HUES6 (cell line): Measurements from ENCODE around the gene CPNE2.

Experiments
- H3K27ac ChIP-seq: 2 replicates; pipeline ENCODE4 v1.7.0; 2013; ENCODE audit warnings: low read depth, mild to moderate bottlenecking, low read length, inconsistent platforms
- H3K27me3 ChIP-seq: 2 replicates; pipeline ENCODE4 v1.6.1; 2013; ENCODE audit warnings: low read length; ENCODE audit not compliant: control insufficient read depth, insufficient read depth
- H3K36me3 ChIP-seq: 2 replicates; pipeline ENCODE4 v1.6.1; 2013; ENCODE audit warnings: low read length; ENCODE audit not compliant: control insufficient read depth, insufficient read depth
- H3K4me1 ChIP-seq: 2 replicates; pipeline ENCODE4 v1.6.1; 2013; ENCODE audit warnings: low read length; ENCODE audit not compliant: control insufficient read depth, insufficient read depth
- H3K4me3 ChIP-seq: 2 replicates; pipeline ENCODE4 v1.5.1; 2013; ENCODE audit warnings: low read depth, low read length
- H3K9ac ChIP-seq: one replicate; pipeline ENCODE4 v1.6.1; 2013; ENCODE audit warnings: mild to moderate bottlenecking, low read length
- H3K9me3 ChIP-seq: 2 replicates; pipeline ENCODE4 v1.6.1; 2013; ENCODE audit warnings: low read depth, low read length; ENCODE audit not compliant: control insufficient read depth, insufficient read depth

CPNE2 gene

DNA sequence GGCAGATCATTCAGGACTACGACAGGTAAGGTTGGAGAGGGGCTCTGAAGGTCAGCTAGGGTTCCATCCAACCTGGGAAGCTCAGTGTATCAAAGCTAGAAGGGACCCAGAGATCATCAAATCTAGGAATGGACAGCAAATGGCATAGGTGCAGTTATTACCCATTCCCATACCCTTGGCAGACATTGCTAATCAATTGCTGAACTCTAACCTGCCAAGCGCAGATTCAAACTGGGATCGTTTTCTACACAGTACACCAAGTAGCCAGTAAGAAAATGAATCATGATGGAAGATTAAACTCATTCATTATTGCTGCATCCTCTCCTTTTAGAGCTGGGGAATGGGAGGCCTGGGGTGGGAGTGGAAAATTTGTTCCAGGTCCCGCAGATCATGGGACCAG is 33.6 kb downstream of the CPNE2 start:
- Histone ChIP-seq H3K27me3 (no peaks in the 10 kb centered on the region), H3K9ac (no peak overlapping the region), H3K9me3 (0 out of 2 replicates have a peak, but pooled peaks cover 2% of the 10 kb centered on the region), H3K4me3 (no peak overlapping the region), H3K27ac (no peak overlapping the region), H3K36me3 (no peaks in the 10 kb centered on the region), H3K4me1 (no peaks in the 10 kb centered on the region)

DNA sequence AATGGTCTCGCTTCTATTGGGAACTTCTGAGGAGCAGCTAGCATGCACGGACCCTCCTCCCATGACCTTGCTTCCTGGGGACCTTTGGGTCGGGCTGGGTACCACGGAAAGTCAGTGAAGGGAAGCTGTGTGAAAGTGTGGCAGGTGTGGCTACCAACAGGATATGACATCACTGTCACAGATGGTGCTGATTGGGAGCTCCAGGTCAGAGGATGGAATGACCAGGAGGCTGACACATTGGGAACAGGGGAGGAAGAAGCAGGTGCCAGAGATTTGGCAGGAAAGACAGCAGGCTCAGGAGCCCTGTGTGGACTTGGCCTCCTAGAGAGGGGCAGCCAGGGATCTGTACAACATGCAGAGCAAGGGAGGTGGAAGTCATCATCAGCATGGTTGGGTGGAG is 34.0 kb downstream of the CPNE2 start:
- Histone ChIP-seq H3K9ac (no peak overlapping the region), H3K4me1 (no peaks in the 10 kb centered on the region), H3K36me3 (no peaks in the 10 kb centered on the region), H3K9me3 (0 out of 2 replicates have a peak, but pooled peaks cover 2% of the 10 kb centered on the region), H3K4me3 (no peak overlapping the region), H3K27me3 (no peaks in the 10 kb centered on the region), H3K27ac (no peak overlapping the region)

DNA sequence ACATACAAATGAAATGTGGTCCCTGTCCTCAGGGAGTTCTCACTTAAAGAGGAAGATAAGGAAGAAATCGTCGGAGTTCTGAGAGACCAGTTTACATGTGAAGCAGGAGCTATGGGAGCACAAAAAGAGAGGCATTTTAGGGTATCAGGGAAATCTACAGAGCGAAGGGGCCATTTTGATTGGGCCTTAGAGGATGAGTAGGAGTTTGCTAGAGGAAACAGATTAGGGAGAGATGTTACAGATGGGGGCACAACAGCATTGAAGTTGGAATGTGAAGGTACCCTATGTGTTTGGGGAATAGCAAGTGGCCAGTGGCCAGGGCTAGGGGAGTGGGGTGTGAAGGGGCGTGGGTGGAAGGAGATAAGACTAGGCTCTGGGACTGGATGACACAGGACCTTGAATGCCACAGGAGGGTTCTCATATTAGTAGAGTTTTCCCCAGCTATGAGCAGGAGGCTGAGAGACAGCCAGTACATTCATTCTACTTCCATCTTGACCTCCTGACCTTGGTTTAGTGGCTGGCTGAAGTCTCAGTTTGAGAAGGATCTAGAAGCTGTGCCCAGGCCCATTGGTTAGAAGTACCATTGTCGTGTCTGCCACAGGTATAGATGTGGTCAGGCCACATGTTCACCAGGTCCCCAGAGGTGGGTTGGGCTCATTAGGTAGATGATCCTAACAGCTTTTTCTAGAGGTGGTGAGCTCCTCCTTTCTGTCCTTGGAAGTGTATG is 34.8 kb downstream of the CPNE2 start:
- Histone ChIP-seq H3K27ac (no peak overlapping the region), H3K9me3 (0 out of 2 replicates have a peak, but pooled peaks cover 2% of the 10 kb centered on the region), H3K27me3 (no peaks in the 10 kb centered on the region), H3K36me3 (no peaks in the 10 kb centered on the region), H3K4me3 (no peak overlapping the region), H3K9ac (no peak overlapping the region), H3K4me1 (no peaks in the 10 kb centered on the region)

DNA sequence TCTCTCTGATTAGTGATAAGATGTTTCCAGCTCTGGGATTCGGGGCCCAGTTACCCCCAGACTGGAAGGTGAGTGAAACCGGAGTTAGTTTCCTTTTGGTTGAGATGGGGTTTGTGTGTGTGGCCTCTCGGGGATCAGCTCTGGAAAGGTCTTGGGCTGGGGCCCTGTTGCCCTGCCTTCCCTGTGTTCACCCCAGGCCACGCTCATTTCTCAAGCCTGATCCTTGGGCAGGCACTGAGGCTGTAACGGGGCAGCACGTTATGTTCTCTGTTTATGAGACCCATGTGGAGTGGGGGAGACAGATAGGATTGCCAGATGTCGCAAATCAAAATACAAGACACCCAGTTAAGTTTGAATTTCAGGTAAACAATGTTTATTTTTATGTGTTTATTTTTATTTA is 35.5 kb downstream of the CPNE2 start:
- Histone ChIP-seq H3K4me3 (no peak overlapping the region), H3K4me1 (no peaks in the 10 kb centered on the region)

DNA sequence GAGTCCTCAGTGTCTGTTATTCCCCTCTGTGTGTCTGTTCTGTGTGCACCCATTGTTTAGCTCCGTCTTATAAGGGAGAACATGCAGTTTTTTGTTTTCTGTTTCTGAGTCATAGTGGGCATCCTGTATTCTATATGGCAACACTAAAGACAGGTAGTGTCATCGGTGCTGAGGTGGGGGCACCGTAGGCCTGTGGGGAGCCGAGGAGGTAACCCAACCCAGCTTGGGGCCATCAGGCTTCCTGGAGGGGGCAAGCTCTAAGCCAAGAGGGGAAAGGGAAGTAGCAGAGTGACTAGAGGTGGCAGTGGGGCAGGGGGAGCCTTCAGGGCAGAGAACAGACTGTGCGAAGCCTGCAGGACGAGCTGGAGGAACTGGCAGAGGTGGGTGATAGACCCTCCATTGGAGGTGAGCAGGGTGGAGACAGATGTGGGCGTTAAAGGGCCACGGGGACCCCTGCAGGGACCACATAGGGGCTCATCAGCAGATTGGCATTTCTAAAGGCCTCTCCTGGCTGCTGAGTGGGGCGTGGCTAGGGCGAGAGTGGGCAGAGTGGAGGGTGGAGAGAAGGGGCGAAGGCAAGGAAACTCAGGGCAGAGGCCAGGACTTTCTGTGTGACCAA is 36.5 kb downstream of the CPNE2 start:
- Histone ChIP-seq H3K27me3 (no peaks in the 10 kb centered on the region), H3K9me3 (0 out of 2 replicates have a peak, but pooled peaks cover 2% of the 10 kb centered on the region), H3K4me1 (no peaks in the 10 kb centered on the region), H3K4me3 (no peak overlapping the region), H3K9ac (no peak overlapping the region), H3K36me3 (no peaks in the 10 kb centered on the region), H3K27ac (no peak overlapping the region)

More for the DNA sequence above, 35.5 kb downstream of the CPNE2 start:
- no peaks in the 10 kb centered on the region for H3K27me3 ChIP-seq
- H3K27ac ChIP-seq: no peak overlapping the region
- H3K9ac ChIP-seq: no peak overlapping the region
- H3K36me3 ChIP-seq: no peaks in the 10 kb centered on the region
- H3K9me3 ChIP-seq: 0 out of 2 replicates have a peak, but pooled peaks cover 2% of the 10 kb centered on the region

DNA sequence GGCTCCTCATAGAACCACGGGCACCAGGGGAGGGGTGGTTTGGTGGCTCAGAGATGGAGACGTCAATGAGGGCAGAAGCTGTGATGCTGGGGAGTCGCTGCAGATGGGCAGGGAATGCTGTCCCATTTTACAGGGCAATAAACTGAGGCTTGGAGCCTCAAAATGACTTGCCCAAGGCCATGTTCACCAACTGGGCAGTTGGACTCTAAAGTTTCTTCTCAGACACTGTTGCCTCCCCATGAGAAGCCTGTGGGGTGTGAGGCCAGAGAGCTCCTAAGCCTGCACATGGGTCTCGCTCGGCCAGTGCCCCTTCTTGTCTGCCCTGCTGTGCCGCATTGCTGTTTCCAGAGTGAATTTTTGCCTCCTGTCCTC is 38.6 kb downstream of the CPNE2 start:
- no peak overlapping the region for H3K9ac ChIP-seq
- H3K4me1 ChIP-seq: peaks cover 6% of the 10 kb centered on the region
- H3K27ac ChIP-seq: no peak overlapping the region
- 0 out of 2 replicates have a peak, but pooled peaks cover under 1% of the 10 kb centered on the region for H3K9me3 ChIP-seq
- H3K36me3 ChIP-seq: no peaks in the 10 kb centered on the region
- no peak overlapping the region for H3K4me3 ChIP-seq
- no peaks in the 10 kb centered on the region for H3K27me3 ChIP-seq

DNA sequence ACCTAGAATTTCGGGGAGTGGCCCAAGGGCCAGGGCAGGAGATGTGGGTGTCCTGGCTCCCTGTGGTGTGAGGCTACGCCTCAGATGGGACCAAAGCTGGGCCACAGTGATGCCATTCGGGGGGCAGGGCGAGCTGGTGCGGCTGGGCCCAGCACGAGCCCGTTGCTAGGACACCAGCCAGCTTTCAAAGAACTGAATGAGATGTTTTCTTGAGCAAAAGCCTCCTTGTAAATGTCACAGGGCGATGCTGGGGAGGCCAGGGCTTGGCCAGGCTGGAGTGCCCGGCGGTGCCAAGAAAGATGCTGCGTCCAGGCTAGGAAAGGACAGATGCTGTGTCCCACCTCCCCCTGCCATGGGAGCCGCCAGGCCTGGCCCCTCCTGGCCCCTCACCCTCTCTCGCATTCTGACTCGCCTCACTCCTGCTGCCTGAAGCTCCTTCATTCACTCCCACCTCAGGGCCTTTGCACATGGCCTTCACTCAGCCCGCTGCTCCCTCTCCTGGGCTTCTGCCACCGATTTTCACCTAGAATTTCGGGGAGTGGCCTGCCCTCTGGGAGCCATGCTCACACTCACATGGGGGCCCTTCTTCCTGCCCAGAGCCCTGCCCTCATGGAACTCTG is 39.1 kb downstream of the CPNE2 start:
- no peak overlapping the region for H3K9ac ChIP-seq

DNA sequence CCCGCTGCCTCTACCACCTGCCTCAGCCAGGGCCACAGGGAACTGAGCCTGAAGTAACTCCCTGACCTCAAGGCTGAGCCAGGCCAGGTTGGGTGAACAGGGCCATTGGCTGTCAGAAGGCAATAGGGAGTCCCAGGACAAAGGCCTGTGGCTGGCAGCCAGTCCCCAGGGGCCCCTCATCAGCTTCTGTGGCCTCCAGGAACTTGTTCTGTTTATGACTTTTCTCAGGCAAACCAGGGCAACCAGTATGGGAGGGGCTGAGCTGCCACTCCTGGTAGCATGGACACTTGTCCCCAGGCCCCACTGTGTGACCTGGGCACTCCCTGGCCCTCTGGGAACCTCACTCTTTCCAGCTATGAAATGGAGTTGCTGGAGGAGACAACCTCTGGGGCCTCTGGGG is 40.1 kb downstream of the CPNE2 start:
- no peak overlapping the region for H3K27ac ChIP-seq
- no peak overlapping the region for H3K9ac ChIP-seq
- H3K9me3 ChIP-seq: no peaks in the 10 kb centered on the region
- H3K36me3 ChIP-seq: no peaks in the 10 kb centered on the region
- no peaks in the 10 kb centered on the region for H3K27me3 ChIP-seq
- no peak overlapping the region for H3K4me3 ChIP-seq
- peaks cover 6% of the 10 kb centered on the region for H3K4me1 ChIP-seq

More for the DNA sequence above, 39.1 kb downstream of the CPNE2 start:
- Histone ChIP-seq H3K4me3 (no peak overlapping the region), H3K9me3 (no peaks in the 10 kb centered on the region), H3K27me3 (no peaks in the 10 kb centered on the region), H3K36me3 (no peaks in the 10 kb centered on the region), H3K4me1 (peaks cover 6% of the 10 kb centered on the region), H3K27ac (no peak overlapping the region)

DNA sequence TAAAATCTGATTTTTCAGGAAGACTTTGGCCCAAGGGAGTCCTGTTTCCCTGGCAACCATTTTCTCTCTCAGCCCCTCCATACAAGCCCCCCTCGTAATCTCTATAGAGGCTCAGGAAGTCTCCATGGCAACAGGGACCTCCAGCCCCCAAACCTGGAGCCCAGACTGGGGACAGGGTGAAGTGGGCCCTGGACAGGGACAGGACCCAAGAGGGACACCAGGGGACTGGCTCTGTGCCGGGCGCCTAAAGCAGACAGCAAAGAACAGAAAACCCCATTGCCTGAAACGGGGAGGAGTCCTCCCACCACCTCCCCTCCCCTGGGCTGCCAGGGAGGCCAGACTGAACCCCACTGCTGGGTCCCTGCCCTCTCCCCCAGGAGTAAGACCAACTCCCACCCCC is 40.6 kb downstream of the CPNE2 start:
- Histone ChIP-seq H3K36me3 (no peaks in the 10 kb centered on the region), H3K27ac (no peak overlapping the region), H3K4me1 (peaks cover 6% of the 10 kb centered on the region), H3K9ac (no peak overlapping the region), H3K9me3 (no peaks in the 10 kb centered on the region), H3K27me3 (no peaks in the 10 kb centered on the region), H3K4me3 (no peak overlapping the region)

DNA sequence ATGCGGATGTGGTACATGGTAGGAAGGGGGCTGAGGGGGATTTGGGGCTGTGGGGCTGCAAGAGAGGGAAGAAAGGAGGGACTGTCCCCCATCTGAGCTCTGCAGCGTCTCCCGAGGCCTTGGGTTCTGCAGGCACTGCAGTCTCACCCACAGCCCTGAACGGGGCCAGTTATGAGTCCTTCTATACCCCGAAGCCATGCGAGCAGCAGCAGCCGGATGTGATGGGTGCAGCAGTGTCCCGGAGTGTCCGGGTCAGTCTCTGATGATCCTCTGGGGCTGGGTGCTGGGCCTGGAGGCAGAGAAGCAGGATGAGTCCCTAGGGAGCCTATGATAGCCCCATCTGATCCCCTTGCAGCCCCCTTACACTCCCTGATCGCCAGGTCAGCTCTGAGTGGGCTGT is 41.5 kb downstream of the CPNE2 start:
- Histone ChIP-seq H3K27ac (no peak overlapping the region), H3K36me3 (no peaks in the 10 kb centered on the region), H3K4me1 (peaks cover 6% of the 10 kb centered on the region), H3K9ac (no peak overlapping the region), H3K4me3 (no peak overlapping the region), H3K27me3 (no peaks in the 10 kb centered on the region), H3K9me3 (no peaks in the 10 kb centered on the region)

DNA sequence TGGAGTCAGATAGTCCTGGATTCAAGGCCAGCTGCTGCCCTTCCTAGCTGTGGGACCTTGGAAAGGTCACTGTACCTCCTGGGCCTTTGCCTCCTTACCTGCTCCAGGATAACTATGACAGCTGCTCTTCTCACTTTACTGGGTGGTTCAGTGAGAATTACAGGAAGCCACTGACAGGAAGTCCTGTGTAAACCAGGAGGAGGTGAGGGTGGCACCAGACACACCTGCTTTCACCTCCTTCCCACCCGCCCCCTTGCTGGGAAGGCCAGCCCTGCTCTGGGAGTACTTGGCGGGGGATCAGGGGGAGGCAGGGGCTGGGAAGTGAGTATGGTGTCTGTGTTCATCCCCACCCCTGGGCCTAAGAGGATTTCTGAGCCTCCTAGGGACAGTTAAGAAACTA is 42.6 kb downstream of the CPNE2 start:
- no peak overlapping the region for H3K4me3 ChIP-seq
- no peaks in the 10 kb centered on the region for H3K27me3 ChIP-seq
- no peaks in the 10 kb centered on the region for H3K9me3 ChIP-seq
- no peaks in the 10 kb centered on the region for H3K36me3 ChIP-seq
- no peak overlapping the region for H3K9ac ChIP-seq
- no peak overlapping the region for H3K27ac ChIP-seq
- H3K4me1 ChIP-seq: peaks cover 6% of the 10 kb centered on the region
